GM12878 (cell line): ENCODE data around the gene PIEZO2.
"Not testable (repeated sequence)": the region's sequence is repeated elsewhere in the genome, so short reads cannot be mapped to it uniquely, and the experiment has no call there.

Experiments used
- ATF7 ChIP-seq: fragments of 450-650 bp; IDR thresholded peaks from 2 replicates; pipeline ENCODE4 v1.6.1; 2016; ENCODE audit warnings: low read depth, mild to moderate bottlenecking
- BRCA1 ChIP-seq: IDR thresholded peaks from 2 replicates; pipeline ENCODE4 v1.6.1; 2011; ENCODE audit warnings: low read depth, low read length, improper control_type of control experiment
- CEBPB ChIP-seq, 2 experiments: fragments of 150-350 bp in 1 of 2; IDR thresholded peaks; 2 replicates each; pipeline ENCODE4 v1.6.1; 2012 to 2014; ENCODE audit warnings: low read depth in 2 of 2, low read length in 2 of 2, borderline replicate concordance in 1 of 2, inconsistent platforms in 1 of 2
- CHD2 ChIP-seq: IDR thresholded peaks from 2 replicates; pipeline ENCODE4 v1.6.1; 2011; ENCODE audit warnings: low read depth, low read length, improper control_type of control experiment, borderline replicate concordance
- CREB1 ChIP-seq: IDR thresholded peaks from 2 replicates; pipeline ENCODE4 v1.6.1; 2012; ENCODE audit warnings: low read depth, mild to moderate bottlenecking, inconsistent platforms
- CTCF ChIP-seq, 3 experiments: IDR thresholded peaks in 2 of 3; conservative IDR thresholded peaks in 1 of 3; 2 replicates each; pipeline ENCODE4 v1.5.1; 2011; ENCODE audit warnings: low read depth in 3 of 3, low read length in 3 of 3, mild to moderate bottlenecking in 3 of 3, control low read depth in 2 of 3, moderate library complexity in 2 of 3, inconsistent platforms in 1 of 3, mixed read lengths in 1 of 3; ENCODE audit not compliant: control insufficient read depth in 2 of 3, insufficient read depth in 1 of 3; ENCODE audit errors: extremely low read depth in 1 of 3
- ETV6 ChIP-seq, 2 experiments: fragments of 450-650 bp in 1 of 2; IDR thresholded peaks in 1 of 2; conservative IDR thresholded peaks in 1 of 2; 2 replicates each; pipeline ENCODE4 v1.6.1; 2014; ENCODE audit warnings: antibody characterized with exemption in 1 of 2, borderline replicate concordance in 1 of 2, low read depth in 1 of 2, mild to moderate bottlenecking in 1 of 2, moderate library complexity in 1 of 2
- EZH2 ChIP-seq: IDR thresholded peaks from 2 replicates; pipeline ENCODE4 v1.6.1; 2012; ENCODE audit warnings: low read depth, mild to moderate bottlenecking, control low read depth, inconsistent platforms, low read length, borderline replicate concordance; ENCODE audit not compliant: control insufficient read depth
- FOS ChIP-seq: IDR thresholded peaks from 3 replicates; pipeline ENCODE4 v1.6.1; 2011; ENCODE audit warnings: borderline replicate concordance; ENCODE audit not compliant: insufficient read length; ENCODE audit errors: extremely low read depth
- NRF1 ChIP-seq: conservative IDR thresholded peaks from 2 replicates; pipeline ENCODE4 v1.6.1; 2011; ENCODE audit warnings: mild to moderate bottlenecking, low read depth, low read length, improper control_type of control experiment
- POLR2A ChIP-seq: IDR thresholded peaks from 2 replicates; pipeline ENCODE4 v1.6.1; 2011; ENCODE audit warnings: low read depth, mild to moderate bottlenecking, low read length
- YBX1 ChIP-seq: fragments of 450-650 bp; IDR thresholded peaks from 2 replicates; pipeline ENCODE4 v1.6.1; 2016; ENCODE audit warnings: antibody characterized with exemption
- ZBTB33 ChIP-seq: fragments of 450-650 bp; IDR thresholded peaks from 2 replicates; pipeline ENCODE4 v1.6.1; 2017; ENCODE audit warnings: mild to moderate bottlenecking
- ZNF274 ChIP-seq: IDR thresholded peaks from one replicate; pipeline ENCODE4 v1.8.0; 2011; ENCODE audit not compliant: insufficient read length, insufficient read depth

- TF ChIP-seq ATF7, result 0 out of 2 replicates have a peak, but pooled peaks have one; percentile 26
- TF ChIP-seq BRCA1; FOS; ZNF274; CREB1; CEBPB (IDR thresholded peaks at IDR 0.05; ENCODE audit: borderline replicate concordance in 1 of 2, low read depth in 2 of 2, low read length in 2 of 2); CTCF (IDR thresholded peaks at IDR 0.05 in 2 of 3, conservative IDR thresholded peaks at IDR 0.05 in 1 of 3; ENCODE audit: control insufficient read depth in 2 of 3, extremely low read depth in 1 of 3, insufficient read depth in 1 of 3, low read depth in 3 of 3, low read length in 3 of 3); YBX1; NRF1; CHD2; ZBTB33; ETV6 (conservative IDR thresholded peaks at IDR 0.05 in 1 of 2, IDR thresholded peaks at IDR 0.05 in 1 of 2; ENCODE audit: borderline replicate concordance in 1 of 2, low read depth in 1 of 2); POLR2A; EZH2: not testable (repeated sequence)
These were observed 528.6 kb downstream of the PIEZO2 start for GRCh38 chr18:10620670-10621329.
